Right lung (tissue), 10 donors: ENCODE data around the gene MYB. TPM values are rescaled to one million over a fixed set of nuclear protein-coding genes. Genes with fewer than 3 reads are reported as not detected.
A peak's percentile ranks its signal among the peaks of the same experiment; 100 is the strongest.
"Not testable (repeated sequence)": the region's sequence is repeated elsewhere in the genome, so short reads cannot be mapped to it uniquely, and the experiment has no call there.

ENCODE experiments used
- DNase-seq, 2 donors: peaks; one replicate each; pipeline ENCODE4 v3.0.0-alpha.2; 2013
- long read RNA-seq, 8 donors: transcript quantifications; one replicate each; lab custom pipeline, GENCODE V29; 2026
- polyA plus RNA-seq, 5 donors: library from polyadenylated mRNA; unstranded; fragments of 120-200 nt; gene quantifications; one replicate each; pipeline versions ENCODE4 v1.2.1 to v1.2.3, GENCODE V29; 2013; ENCODE audit warnings: inconsistent platforms in 1 of 5, low replicate concordance in 1 of 5; ENCODE audit not compliant: insufficient read length in 5 of 5, insufficient read depth in 1 of 5

MYB gene
- polyA plus RNA-seq, result 1 to 10 TPM; 3.1 to 5.9 (median 5.0) TPM
- long read RNA-seq, donor 1, result 0 reads
- long read RNA-seq, donor 2, result 0 reads
- long read RNA-seq, donor 3, partial matches to known transcripts, result 0 of 1 reads
- long read RNA-seq, donor 3, other reads (novel, unspliced or antisense), result 0 of 1 reads
- long read RNA-seq, donor 4, result 0 reads
- long read RNA-seq, donor 5, result 0 reads
- long read RNA-seq, donor 6, result 0 reads
- long read RNA-seq, donor 7, partial matches to known transcripts, result 0 of 1 reads
- long read RNA-seq, donor 7, other reads (novel, unspliced or antisense), result 0 of 1 reads
- long read RNA-seq, donor 8, partial matches to known transcripts, result 0 of 2 reads
- long read RNA-seq, donor 8, other reads (novel, unspliced or antisense), result 0 of 2 reads

GRCh38 chr6:135180542-135181332 is at the start of gene MYB:
Gene MYB, plus strand, starts transcription at chr6:135181308. Its CDS starts 206 bp downstream, at chr6:135181514.
- DNase-seq, result peak in 1 of 2 donors; percentile 49

GRCh38 chr6:135132776-135133175 is 48.3 kb upstream of the MYB start:
- no peak for DNase-seq

DNA sequence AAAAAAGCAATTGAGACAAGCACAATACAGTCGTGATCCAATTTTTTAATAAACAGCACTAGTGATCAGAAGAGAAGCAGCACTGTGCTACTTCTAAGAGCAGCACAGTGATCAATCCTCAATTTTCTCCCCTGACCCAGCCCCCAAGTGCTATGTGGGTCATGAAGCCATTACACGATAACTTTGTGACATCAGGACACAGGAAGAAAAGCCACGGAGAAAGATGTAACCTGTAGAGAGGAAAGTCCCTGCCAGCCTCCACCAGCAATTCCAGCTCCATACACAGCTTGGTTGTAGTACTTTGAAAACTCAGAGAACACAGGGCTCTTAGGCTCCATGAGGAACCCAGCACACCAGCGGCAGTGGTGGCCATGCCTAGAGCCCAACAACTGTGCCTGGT is 45.3 kb upstream of the MYB start:
- DNase-seq, result no peak

DNA sequence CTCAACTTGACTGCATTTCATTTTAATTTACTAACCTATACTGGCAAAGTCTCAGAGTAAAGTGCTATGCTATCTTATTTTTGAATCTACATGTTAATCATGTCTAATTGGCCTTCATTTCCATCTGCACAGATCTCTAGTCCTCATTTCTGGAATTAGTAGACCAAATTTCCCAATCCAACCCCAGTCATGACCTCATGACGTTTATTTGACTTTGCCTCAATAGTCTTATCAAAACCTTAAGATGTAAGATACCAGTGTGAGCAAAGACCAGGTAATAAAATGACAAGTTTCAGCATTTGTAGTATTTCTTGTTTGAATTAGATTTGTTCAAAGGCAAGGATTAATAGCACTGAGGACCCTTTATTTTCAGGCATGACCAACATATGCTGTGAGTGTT is 43.3 kb upstream of the MYB start:
- DNase-seq, result no peak

GRCh38 chr6:135141182-135141581 is 39.9 kb upstream of the MYB start:
- DNase-seq, result no peak

GRCh38 chr6:135141728-135142127 is 39.4 kb upstream of the MYB start:
- DNase-seq, result no peak

GRCh38 chr6:135142232-135142631 is 38.9 kb upstream of the MYB start:
- DNase-seq, result not testable (repeated sequence)

- no peak for DNase-seq
Measured at GRCh38 chr6:135144673-135145062, 36.4 kb upstream of the MYB start.

- no peak for DNase-seq
Measured at GRCh38 chr6:135145063-135145800, 35.9 kb upstream of the MYB start.

GRCh38 chr6:135146162-135146934 is 34.8 kb upstream of the MYB start:
- no peak for DNase-seq

DNA sequence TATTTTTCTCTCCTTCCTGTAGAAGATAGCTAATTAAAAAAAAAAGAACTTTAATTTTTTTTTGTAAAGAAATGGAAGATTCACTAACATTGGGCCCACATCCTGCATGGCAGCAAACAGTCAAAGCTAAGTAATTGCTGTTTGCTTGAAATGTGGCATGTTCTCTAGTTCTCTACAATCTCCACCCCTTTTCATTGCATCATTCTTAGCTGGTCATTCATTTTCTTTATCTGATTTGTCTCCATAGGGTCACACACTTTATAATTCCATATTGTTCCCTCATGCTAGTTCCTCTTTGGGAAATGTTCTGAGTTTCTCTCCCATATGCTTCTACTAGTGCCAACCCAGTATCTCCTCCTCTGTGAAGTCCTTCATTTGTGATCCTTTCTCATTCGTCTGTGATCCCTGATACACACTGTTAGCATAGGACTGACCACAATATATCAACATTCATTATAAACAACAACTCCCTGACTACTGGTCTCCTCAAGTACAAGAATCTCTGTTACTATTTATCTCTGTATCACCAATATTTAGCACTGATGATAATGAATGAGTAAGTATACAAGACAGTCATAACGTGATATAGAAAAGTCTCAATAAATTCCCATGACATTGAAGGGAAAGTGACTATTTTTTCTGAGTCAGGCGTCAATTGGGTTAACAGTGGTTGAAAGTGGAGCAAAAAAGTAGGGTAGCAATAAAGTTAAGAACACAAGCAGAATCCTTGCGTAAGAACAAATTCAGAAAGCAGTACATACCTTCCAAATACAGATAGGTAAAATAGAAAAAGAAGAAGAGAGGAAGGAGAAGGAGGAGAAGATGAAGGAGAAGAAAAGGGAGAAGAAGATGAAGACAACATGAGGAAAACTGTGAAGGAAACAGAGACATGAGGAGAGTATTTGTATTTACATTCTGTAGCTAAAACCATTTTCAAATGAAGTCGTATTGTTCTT is 33.2 kb upstream of the MYB start:
- DNase-seq, result no peak

- DNase-seq, result no peak
Measured at GRCh38 chr6:135148889-135149288, 32.2 kb upstream of the MYB start.

DNA sequence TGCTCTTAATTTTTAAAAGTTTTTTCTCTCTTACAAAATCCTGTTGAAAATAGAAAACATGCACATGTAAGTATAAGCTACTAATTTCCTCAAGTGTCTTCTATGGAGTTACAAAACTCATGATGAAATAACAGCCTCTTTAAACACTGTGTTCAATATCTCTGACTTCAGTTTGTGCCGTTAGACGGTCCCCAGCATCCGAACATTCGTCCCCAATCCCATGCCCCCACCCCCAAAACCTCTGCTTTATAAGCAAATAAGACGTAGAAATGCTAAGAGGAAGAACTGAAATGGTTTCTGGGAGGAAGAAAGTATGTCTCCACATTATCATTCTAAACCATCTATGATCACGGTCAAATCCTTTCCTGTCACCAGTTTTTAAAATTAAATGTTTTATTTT is 31.7 kb upstream of the MYB start:
- DNase-seq, result no peak

DNA sequence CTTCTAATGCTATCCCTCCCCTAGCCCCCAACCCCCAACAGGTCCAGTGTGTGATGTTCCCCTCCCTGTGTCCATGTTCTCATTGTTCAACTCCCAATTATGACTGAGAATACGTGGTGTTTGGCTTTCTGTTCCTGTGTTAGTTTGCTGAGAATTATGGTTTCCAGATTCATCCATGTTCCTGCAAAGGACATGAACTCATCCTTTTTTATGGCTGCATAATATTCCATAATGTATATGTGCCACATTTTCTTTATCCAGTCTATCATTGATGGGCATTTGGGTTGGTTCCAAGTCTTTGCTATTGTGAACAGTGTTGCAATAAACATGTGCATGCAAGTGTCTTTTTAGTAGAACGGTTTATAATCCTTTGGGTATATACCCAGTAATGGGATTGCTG is 30.6 kb upstream of the MYB start:
- not testable (repeated sequence) for DNase-seq

DNA sequence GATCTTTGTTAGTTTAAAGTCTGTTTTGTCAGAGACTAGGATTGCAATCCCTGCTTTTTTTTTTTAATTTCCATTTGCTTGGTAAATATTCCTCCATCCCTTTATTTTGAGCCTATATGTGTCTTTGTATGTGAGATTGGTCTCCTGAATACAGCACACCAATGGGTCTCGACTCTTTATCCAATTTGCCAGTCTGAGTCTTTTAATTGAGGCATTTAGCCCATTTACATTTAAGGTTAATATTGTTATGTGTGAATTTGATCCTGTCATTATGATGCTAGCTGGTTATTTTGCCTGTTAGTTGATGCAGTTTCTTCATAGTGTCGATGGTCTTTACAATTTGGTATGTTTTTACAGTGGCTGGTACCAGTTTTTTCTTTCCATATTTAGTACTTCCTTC is 27.0 kb upstream of the MYB start:
- DNase-seq, result not testable (repeated sequence)

GRCh38 chr6:135158397-135158796 is 22.7 kb upstream of the MYB start:
- no peak for DNase-seq

- no peak for DNase-seq
Measured at GRCh38 chr6:135159531-135159930, 21.6 kb upstream of the MYB start.

DNA sequence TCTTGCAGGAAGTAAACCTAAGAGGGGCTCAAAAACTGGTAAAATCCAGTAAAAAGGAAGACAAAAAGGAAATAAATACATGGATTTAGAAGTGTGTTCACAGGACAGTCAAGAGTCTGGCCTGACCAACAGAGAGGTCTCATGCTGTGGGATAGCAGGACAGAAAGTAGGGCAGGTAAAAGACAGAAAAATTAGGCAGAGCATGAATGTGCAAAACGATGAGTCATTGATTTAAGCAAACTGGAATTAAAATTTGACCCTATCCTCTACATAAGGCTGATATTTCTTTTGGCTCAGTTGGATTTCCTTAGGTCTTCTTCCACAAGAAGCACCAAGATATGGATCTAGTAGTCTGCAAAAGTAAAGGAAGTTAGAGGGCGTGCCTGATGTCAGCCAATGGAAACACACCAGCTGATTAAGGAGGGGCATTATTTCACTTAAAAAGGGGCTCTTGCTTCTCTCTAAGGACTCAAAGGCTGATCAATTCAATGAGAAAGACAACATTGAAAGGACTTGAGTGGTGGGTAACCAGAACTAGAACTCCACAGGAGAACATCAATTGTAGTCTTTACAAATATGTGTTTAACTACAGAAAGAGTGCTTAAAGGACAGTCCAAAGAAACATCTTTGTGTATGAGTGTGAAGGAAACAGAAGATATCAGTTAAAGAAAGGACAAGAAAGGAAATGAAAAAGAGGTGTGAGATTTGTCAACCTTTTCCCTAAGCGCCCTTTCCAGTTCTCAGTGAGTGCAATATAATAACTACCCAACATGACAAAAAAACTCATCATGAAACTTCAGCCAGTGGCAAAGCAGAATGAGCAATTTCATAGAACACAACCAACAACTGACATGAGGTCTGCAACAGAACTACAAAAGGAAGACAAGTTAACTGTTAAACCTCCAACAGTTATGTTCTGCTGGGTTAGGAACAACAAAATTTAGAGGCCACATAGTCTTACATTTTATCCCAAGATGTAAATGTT is 19.4 kb upstream of the MYB start:
- DNase-seq, result no peak
